Measurements from ENCODE around the gene ALKAL2.

GRCh38 chr2:296354-296753, 8.5 kb upstream of the ALKAL2 start:
- TF ChIP-seq, protein P1, sequence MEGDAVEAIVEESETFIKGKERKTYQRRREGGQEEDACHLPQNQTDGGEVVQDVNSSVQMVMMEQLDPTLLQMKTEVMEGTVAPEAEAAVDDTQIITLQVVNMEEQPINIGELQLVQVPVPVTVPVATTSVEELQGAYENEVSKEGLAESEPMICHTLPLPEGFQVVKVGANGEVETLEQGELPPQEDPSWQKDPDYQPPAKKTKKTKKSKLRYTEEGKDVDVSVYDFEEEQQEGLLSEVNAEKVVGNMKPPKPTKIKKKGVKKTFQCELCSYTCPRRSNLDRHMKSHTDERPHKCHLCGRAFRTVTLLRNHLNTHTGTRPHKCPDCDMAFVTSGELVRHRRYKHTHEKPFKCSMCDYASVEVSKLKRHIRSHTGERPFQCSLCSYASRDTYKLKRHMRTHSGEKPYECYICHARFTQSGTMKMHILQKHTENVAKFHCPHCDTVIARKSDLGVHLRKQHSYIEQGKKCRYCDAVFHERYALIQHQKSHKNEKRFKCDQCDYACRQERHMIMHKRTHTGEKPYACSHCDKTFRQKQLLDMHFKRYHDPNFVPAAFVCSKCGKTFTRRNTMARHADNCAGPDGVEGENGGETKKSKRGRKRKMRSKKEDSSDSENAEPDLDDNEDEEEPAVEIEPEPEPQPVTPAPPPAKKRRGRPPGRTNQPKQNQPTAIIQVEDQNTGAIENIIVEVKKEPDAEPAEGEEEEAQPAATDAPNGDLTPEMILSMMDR (IDR thresholded peaks at IDR 0.05; ENCODE audit: insufficient read depth, low read length, poor library complexity, severe bottlenecking), result no peak
- TF ChIP-seq EZH2phosphoT487 (conservative IDR thresholded peaks at IDR 0.05; ENCODE audit: low read length), result no peak

Measured in SU-DHL-6 (cell line).